GM12872 (cell line): ENCODE results near the gene NGEF.

Experiments
- TF ChIP-seq, protein P1 (sequence below): IDR thresholded peaks from 3 replicates; pipeline ENCODE4 v1.5.1; 2011; ENCODE audit warnings: low read depth, mild to moderate bottlenecking, low read length, moderate library complexity; ENCODE audit not compliant: insufficient read depth

Gene NGEF

DNA sequence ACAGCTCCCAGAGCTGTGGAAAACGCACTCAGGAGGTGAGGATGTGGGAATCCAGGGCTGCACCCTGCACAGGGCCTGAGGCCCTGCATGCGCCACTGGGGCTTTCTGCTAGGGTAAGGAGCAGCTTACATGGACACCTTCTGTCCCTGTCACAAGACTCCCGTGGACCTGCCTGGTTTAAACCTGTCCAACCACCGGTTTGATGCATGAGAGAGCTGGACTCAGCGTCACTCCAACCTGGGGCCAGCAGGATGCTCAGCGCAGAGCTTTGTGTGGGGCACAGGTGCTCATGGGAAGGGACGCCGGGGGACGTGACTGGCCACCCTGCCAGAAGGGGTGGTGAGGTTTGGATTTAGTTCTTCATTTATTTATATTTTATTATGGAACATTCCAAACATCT, 118.8 kb downstream of the NGEF start:
- TF ChIP-seq, protein P1, sequence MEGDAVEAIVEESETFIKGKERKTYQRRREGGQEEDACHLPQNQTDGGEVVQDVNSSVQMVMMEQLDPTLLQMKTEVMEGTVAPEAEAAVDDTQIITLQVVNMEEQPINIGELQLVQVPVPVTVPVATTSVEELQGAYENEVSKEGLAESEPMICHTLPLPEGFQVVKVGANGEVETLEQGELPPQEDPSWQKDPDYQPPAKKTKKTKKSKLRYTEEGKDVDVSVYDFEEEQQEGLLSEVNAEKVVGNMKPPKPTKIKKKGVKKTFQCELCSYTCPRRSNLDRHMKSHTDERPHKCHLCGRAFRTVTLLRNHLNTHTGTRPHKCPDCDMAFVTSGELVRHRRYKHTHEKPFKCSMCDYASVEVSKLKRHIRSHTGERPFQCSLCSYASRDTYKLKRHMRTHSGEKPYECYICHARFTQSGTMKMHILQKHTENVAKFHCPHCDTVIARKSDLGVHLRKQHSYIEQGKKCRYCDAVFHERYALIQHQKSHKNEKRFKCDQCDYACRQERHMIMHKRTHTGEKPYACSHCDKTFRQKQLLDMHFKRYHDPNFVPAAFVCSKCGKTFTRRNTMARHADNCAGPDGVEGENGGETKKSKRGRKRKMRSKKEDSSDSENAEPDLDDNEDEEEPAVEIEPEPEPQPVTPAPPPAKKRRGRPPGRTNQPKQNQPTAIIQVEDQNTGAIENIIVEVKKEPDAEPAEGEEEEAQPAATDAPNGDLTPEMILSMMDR = no peak

DNA sequence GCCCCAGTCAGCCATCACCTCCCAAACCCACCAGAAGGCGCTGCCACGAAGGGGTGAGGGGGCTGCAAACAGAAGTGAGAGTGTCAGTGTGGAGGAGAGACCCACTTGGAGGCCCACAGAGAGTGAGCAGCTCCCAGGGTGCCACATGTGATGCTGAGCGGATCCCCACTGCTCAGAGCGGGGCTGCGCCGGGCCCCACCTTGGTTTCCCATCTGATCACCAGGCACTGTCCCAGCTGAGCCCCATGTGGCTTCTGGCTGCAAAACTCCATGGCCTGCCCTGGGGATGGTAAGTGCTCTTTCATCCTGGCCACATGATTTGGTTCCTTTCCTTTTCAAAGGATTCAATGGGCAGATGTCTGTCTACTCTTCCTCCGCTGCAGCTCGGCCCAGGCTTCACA, 119.2 kb downstream of the NGEF start:
- TF ChIP-seq, protein P1 = no peak

DNA sequence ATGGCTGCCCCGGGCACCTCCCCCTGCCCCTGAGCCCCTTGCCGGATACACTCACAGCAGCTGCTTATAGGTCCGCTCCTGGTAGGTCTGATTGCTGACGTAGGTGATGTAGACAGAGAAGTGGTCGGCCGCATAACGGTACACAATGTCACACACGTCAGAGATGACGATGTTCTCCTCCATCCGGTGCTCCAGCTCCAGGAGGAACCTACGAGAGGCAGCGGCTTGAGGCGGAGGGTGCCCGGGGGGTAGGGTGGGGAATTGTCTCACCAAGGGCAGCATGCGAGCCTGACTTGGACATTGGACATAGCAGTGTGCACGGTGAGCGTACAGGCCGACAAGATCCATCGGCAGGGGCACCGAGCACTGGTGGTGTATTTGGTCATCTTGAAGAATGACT, 120.2 kb downstream of the NGEF start:
- TF ChIP-seq, protein P1 = no peak

DNA sequence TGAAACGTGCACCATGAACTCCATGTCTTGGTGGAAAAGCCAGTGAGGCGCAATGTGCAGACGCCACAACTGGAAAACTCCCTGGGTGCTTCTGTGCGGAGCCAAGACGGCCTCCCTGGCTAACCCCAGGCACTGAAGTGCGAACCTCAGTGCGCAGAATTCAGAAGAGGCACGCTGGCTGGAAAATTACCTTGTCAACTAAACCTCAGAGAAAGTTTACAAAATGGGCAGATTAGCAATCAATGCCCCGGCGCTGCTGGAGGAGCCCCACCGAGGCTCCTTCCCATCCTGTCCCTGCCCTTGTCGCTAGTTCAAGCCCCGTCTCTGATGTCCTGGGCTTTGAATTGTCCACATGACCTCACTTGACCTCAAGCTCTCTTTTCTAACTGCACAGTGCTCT, 120.8 kb downstream of the NGEF start:
- TF ChIP-seq, protein P1 = no peak

DNA sequence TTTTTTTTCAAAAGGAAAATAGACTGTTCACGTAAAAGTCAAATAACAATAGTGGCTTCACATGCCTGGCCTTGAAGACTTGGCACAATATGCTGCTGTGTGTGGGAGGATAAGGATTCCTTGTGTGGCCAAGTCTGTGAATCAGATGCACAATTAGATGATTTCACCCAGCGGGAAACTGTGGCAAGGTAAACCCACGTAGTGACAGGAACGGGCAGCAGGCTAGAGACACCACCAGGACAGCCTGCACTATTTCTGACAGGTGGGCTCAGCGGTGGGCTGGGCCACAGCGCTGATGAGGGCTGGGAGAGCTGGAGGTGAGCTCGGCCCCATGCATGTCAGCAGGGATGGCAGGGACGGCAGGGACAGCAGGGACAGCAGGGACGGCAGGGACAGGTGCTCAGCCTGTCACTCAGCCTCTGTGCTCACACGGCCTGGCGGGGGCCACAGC, 121.4 kb downstream of the NGEF start:
- TF ChIP-seq, protein P1 = no peak

DNA sequence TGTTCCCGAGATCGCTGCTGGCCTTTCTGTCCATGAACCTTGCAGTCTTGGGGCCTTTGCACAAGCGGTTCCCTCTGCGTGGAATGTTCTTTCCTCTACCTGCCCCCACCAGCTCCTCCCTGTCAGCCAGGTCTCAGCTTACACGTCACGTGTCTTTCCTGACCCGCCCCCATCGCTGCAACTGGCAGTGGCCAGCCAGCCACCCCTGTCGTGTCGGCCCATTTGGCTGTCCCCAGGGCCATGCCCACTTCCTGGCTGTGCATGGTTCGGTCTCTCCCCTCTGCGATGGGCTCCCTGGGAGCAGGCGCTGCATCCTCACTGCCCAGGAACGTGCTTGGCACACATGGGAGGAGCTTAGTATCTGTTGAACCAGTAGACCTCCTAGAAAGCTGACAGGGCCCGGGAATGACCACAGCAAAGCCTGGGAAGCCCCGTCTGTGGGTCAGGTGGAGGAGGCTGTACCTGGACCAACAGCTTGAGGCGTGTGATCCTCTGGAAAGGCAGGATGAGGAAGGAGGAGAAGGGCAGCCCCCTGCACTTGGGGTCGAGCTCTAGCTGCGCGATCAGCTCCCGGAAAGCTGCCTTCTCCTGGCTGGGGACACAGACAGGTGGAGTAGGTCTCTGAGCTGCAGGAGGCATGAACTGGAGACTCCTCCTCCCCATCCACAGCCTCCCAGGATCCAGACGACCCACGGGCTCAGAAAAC, 122.0 kb downstream of the NGEF start:
- TF ChIP-seq, protein P1 = no peak

DNA sequence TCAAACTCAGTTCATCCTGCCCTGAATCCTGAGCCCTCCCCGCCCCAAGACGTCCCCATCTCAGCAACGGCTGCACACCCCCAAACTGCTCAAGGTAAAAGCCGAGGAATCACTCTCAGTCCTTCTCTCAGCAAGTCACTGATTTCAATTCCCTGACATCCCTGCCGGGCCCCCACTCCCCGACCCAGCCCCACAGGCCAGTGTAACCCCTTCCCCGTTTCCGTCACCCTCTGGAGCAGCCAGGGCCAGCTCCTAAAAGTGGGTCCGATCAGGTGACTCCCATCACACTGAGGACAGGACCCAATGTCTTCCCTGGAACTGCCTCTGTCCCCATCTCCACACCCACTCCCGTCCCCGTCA, 122.5 kb downstream of the NGEF start:
- TF ChIP-seq, protein P1 = no peak

DNA sequence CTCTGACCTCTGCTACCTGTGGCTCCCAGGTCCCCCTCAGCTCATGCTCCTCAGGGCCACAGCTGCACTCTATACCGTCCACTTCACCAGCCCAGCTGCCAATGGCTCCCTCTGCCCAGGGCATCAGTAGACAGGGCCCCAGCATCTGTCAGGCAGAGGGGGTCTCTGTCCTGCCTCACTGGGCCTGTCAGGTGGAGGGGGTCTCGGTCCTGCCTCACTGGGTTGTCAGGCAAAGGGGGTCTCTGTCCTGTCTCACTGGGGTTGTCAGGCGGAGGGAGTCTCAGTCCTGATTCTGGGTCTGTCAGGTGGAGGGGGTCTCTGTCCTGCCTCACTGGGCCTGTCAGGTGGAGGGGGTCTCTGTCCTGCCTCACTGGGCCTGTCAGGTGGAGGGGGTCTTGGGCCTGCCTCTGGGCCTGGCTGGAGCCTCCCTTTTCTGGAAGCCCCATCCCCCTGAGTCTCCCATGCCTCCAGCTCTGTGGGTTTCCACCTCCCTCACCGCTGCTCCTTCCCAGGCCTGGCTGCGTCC, 123.1 kb downstream of the NGEF start:
- TF ChIP-seq, protein P1 = no peak
